Bronchial smooth muscle cell (primary cell): ENCODE results near the gene CLCN4. TPM values are rescaled to one million over a fixed set of nuclear protein-coding genes. Genes with fewer than 3 reads are reported as not detected.

Experiments used
- total RNA-seq: library from RNA; depleted of rRNA; stranded (reverse); fragments of >200 nt; gene quantifications from 2 replicates; pipeline ENCODE4 v1.2.1, GENCODE V29; 2014

Gene CLCN4
- total RNA-seq = 5.4 and 11.1 TPM in 2 replicates

GRCh38 chrX:10156199-10157031 is at the start of gene CLCN4:
Gene CLCN4, plus strand, starts transcription at chrX:10156975. Its CDS starts 28,058 bp downstream, at chrX:10185033.

Other genes starting within 250 kb of the CLCN4 start
- gene CLDN34, start 189.6 kb upstream of the CLCN4 start, total RNA-seq = not detected in 2 replicates